ENCODE data around the gene LHX1.

- TF ChIP-seq POLR2AphosphoS5 (IDR thresholded peaks at IDR 0.05) (no peak), POLR2A (IDR thresholded peaks at IDR 0.05) (no peak)
Measured at GRCh38 chr17:36890398-36891168, 46.7 kb upstream of the LHX1 start.
